Measurements from ENCODE around the gene PLA2G2A.

PLA2G2A gene

GRCh38 chr1:19974822-19975416, 4.5 kb downstream of the PLA2G2A start:
- Histone ChIP-seq H3K36me3 (ENCODE audit: control insufficient read depth, insufficient read depth, low read length) (no peaks in the 10 kb centered on the region), H3K27me3 (ENCODE audit: control insufficient read depth, insufficient read depth, low read length) (no peaks in the 10 kb centered on the region), H3K4me3 (ENCODE audit: low read length) (no peak overlapping the region), H3K9me3 (ENCODE audit: control insufficient read depth, insufficient read depth, low read length) (no peaks in the 10 kb centered on the region), H3K27ac (ENCODE audit: low read length) (no peak overlapping the region), H3K4me1 (ENCODE audit: control insufficient read depth, insufficient read depth, low read length) (peaks cover 1% of the 10 kb centered on the region; the same call in 1 of the 2 replicates)
- no CpG with 5 or more reads among the region's 5 CpGs for WGBS (ENCODE audit: insufficient coverage, insufficient read length)
- DNase-seq (ENCODE audit: low read depth, low spot score), result peak; percentile 64

GRCh38 chr1:19973616-19974015, 5.8 kb downstream of the PLA2G2A start:
- Histone ChIP-seq H3K27me3 (ENCODE audit: control insufficient read depth, insufficient read depth, low read length) (no peaks in the 10 kb centered on the region), H3K4me3 (ENCODE audit: low read length) (no peak overlapping the region), H3K36me3 (ENCODE audit: control insufficient read depth, insufficient read depth, low read length) (no peaks in the 10 kb centered on the region), H3K9me3 (ENCODE audit: control insufficient read depth, insufficient read depth, low read length) (no peaks in the 10 kb centered on the region), H3K27ac (ENCODE audit: low read length) (no peak overlapping the region), H3K4me1 (ENCODE audit: control insufficient read depth, insufficient read depth, low read length) (peaks cover 1% of the 10 kb centered on the region; the same call in 1 of the 2 replicates)
- no peak for DNase-seq (ENCODE audit: low read depth, low spot score)
- WGBS (ENCODE audit: insufficient coverage, insufficient read length), result no CpG with 5 or more reads among the region's 3 CpGs

GRCh38 chr1:19971664-19972063, 7.8 kb downstream of the PLA2G2A start:
- Histone ChIP-seq H3K4me3 (ENCODE audit: low read length) (no peak overlapping the region), H3K9me3 (ENCODE audit: control insufficient read depth, insufficient read depth, low read length) (no peaks in the 10 kb centered on the region), H3K4me1 (ENCODE audit: control insufficient read depth, insufficient read depth, low read length) (peaks cover 1% of the 10 kb centered on the region; the same call in 1 of the 2 replicates), H3K36me3 (ENCODE audit: control insufficient read depth, insufficient read depth, low read length) (no peaks in the 10 kb centered on the region), H3K27ac (ENCODE audit: low read length) (no peak overlapping the region), H3K27me3 (ENCODE audit: control insufficient read depth, insufficient read depth, low read length) (no peaks in the 10 kb centered on the region)
- DNase-seq (ENCODE audit: low read depth, low spot score), result no peak
- no CpG with 5 or more reads among the region's 1 CpG for WGBS (ENCODE audit: insufficient coverage, insufficient read length)

GRCh38 chr1:19969898-19970660, 9.3 kb downstream of the PLA2G2A start:
- Histone ChIP-seq H3K4me1 (ENCODE audit: control insufficient read depth, insufficient read depth, low read length) (peaks cover under 1% of the 10 kb centered on the region; the same call in 1 of the 2 replicates), H3K27ac (ENCODE audit: low read length) (no peak overlapping the region), H3K27me3 (ENCODE audit: control insufficient read depth, insufficient read depth, low read length) (no peaks in the 10 kb centered on the region), H3K9me3 (ENCODE audit: control insufficient read depth, insufficient read depth, low read length) (no peaks in the 10 kb centered on the region), H3K36me3 (ENCODE audit: control insufficient read depth, insufficient read depth, low read length) (no peaks in the 10 kb centered on the region), H3K4me3 (ENCODE audit: low read length) (no peak overlapping the region)
- no peak for DNase-seq (ENCODE audit: low read depth, low spot score)
- WGBS (ENCODE audit: insufficient coverage, insufficient read length), result no CpG with 5 or more reads among the region's 5 CpGs

- no peak for DNase-seq (ENCODE audit: low read depth, low spot score)
- Histone ChIP-seq H3K4me3 (ENCODE audit: low read length) (no peak overlapping the region), H3K9me3 (ENCODE audit: control insufficient read depth, insufficient read depth, low read length) (no peaks in the 10 kb centered on the region), H3K27me3 (ENCODE audit: control insufficient read depth, insufficient read depth, low read length) (no peaks in the 10 kb centered on the region), H3K4me1 (ENCODE audit: control insufficient read depth, insufficient read depth, low read length) (no peaks in the 10 kb centered on the region), H3K27ac (ENCODE audit: low read length) (no peak overlapping the region), H3K36me3 (ENCODE audit: control insufficient read depth, insufficient read depth, low read length) (no peaks in the 10 kb centered on the region)
- WGBS (ENCODE audit: insufficient coverage, insufficient read length), result no CpG with 5 or more reads among the region's 9 CpGs
Observed at GRCh38 chr1:19967808-19968207, 11.6 kb downstream of the PLA2G2A start.

- no peak for DNase-seq (ENCODE audit: low read depth, low spot score)
- no peaks in the 10 kb centered on the region for H3K27me3 ChIP-seq (ENCODE audit: control insufficient read depth, insufficient read depth, low read length)
- no peak overlapping the region for H3K27ac ChIP-seq (ENCODE audit: low read length)
- H3K4me1 ChIP-seq (ENCODE audit: control insufficient read depth, insufficient read depth, low read length), result 0 out of 2 replicates have a peak, but pooled peaks cover 1% of the 10 kb centered on the region
- H3K9me3 ChIP-seq (ENCODE audit: control insufficient read depth, insufficient read depth, low read length), result no peaks in the 10 kb centered on the region
- WGBS (ENCODE audit: insufficient coverage, insufficient read length), result no CpG with 5 or more reads among the region's 2 CpGs
- H3K4me3 ChIP-seq (ENCODE audit: low read length), result no peak overlapping the region
- no peaks in the 10 kb centered on the region for H3K36me3 ChIP-seq (ENCODE audit: control insufficient read depth, insufficient read depth, low read length)
Observed at GRCh38 chr1:19964542-19964941, 14.9 kb downstream of the PLA2G2A start.

- Histone ChIP-seq H3K9me3 (ENCODE audit: control insufficient read depth, insufficient read depth, low read length) (no peaks in the 10 kb centered on the region), H3K27me3 (ENCODE audit: control insufficient read depth, insufficient read depth, low read length) (no peaks in the 10 kb centered on the region), H3K4me3 (ENCODE audit: low read length) (no peak overlapping the region), H3K27ac (ENCODE audit: low read length) (no peak overlapping the region), H3K36me3 (ENCODE audit: control insufficient read depth, insufficient read depth, low read length) (no peaks in the 10 kb centered on the region), H3K4me1 (ENCODE audit: control insufficient read depth, insufficient read depth, low read length) (0 out of 2 replicates have a peak, but pooled peaks cover 1% of the 10 kb centered on the region)
- no peak for DNase-seq (ENCODE audit: low read depth, low spot score)
- WGBS (ENCODE audit: insufficient coverage, insufficient read length), result no CpG with 5 or more reads among the region's 4 CpGs
Observed at GRCh38 chr1:19963636-19964035, 15.8 kb downstream of the PLA2G2A start.

GRCh38 chr1:19960591-19960990, 18.8 kb downstream of the PLA2G2A start:
- Histone ChIP-seq H3K27ac (ENCODE audit: low read length) (no peak overlapping the region), H3K9me3 (ENCODE audit: control insufficient read depth, insufficient read depth, low read length) (no peaks in the 10 kb centered on the region), H3K36me3 (ENCODE audit: control insufficient read depth, insufficient read depth, low read length) (no peaks in the 10 kb centered on the region), H3K4me3 (ENCODE audit: low read length) (no peak overlapping the region), H3K27me3 (ENCODE audit: control insufficient read depth, insufficient read depth, low read length) (no peaks in the 10 kb centered on the region), H3K4me1 (ENCODE audit: control insufficient read depth, insufficient read depth, low read length) (peaks cover 3% of the 10 kb centered on the region; the same call in 1 of the 2 replicates)
- DNase-seq (ENCODE audit: low read depth, low spot score), result no peak
- WGBS (ENCODE audit: insufficient coverage, insufficient read length), result no CpG with 5 or more reads among the region's 5 CpGs

- Histone ChIP-seq H3K4me3 (ENCODE audit: low read length) (no peak overlapping the region), H3K4me1 (ENCODE audit: control insufficient read depth, insufficient read depth, low read length) (peaks cover 3% of the 10 kb centered on the region; the same call in 1 of the 2 replicates), H3K36me3 (ENCODE audit: control insufficient read depth, insufficient read depth, low read length) (no peaks in the 10 kb centered on the region), H3K27me3 (ENCODE audit: control insufficient read depth, insufficient read depth, low read length) (no peaks in the 10 kb centered on the region), H3K9me3 (ENCODE audit: control insufficient read depth, insufficient read depth, low read length) (no peaks in the 10 kb centered on the region), H3K27ac (ENCODE audit: low read length) (no peak overlapping the region)
- WGBS (ENCODE audit: insufficient coverage, insufficient read length), result no CpG with 5 or more reads among the region's 4 CpGs
- no peak for DNase-seq (ENCODE audit: low read depth, low spot score)
Observed at GRCh38 chr1:19957779-19958178, 21.6 kb downstream of the PLA2G2A start.

- no peak overlapping the region for H3K4me3 ChIP-seq (ENCODE audit: low read length)
- H3K27me3 ChIP-seq (ENCODE audit: control insufficient read depth, insufficient read depth, low read length), result no peaks in the 10 kb centered on the region
- no peak overlapping the region for H3K27ac ChIP-seq (ENCODE audit: low read length)
- H3K4me1 ChIP-seq (ENCODE audit: control insufficient read depth, insufficient read depth, low read length), result peaks cover 3% of the 10 kb centered on the region; the same call in 1 of the 2 replicates
- WGBS (ENCODE audit: insufficient coverage, insufficient read length), result no CpG with 5 or more reads among the region's 11 CpGs
- DNase-seq (ENCODE audit: low read depth, low spot score), result no peak
- no peaks in the 10 kb centered on the region for H3K36me3 ChIP-seq (ENCODE audit: control insufficient read depth, insufficient read depth, low read length)
- no peaks in the 10 kb centered on the region for H3K9me3 ChIP-seq (ENCODE audit: control insufficient read depth, insufficient read depth, low read length)
Observed at GRCh38 chr1:19955534-19956170, 23.8 kb downstream of the PLA2G2A start.
